ENCODE results near the gene RIMS3.
"Not testable (repeated sequence)": the region's sequence is repeated elsewhere in the genome, so short reads cannot be mapped to it uniquely, and the experiment has no call there.

RIMS3 gene

DNA sequence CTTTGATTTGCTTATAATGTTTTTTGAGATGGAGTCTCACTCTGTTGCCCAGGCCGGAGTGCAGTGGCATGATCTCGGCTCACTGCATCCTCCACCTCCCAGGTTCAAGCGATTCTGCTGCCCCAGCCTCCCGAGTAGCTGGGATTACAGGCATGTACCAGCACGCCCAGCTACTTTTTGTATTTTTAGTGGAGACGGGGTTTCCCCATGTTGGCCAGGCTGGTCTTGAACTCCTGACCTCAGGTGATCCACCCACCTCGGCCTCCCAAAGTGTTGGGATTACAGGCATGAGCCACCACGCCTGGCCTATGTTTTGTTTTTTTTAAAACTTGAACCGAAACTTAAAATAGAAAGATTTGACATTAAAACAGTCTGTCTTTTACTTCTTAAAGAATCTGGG, 37.3 kb upstream of the RIMS3 start:
- H3K4me3 ChIP-seq (ENCODE audit: low read length); H3K4me1 ChIP-seq (ENCODE audit: insufficient read depth, low read length); H3K27me3 ChIP-seq (ENCODE audit: insufficient read depth, low read length); H3K9me3 ChIP-seq (ENCODE audit: low read length); H2AFZ ChIP-seq (ENCODE audit: low read depth, low read length); H3K36me3 ChIP-seq (ENCODE audit: insufficient read depth, low read length): not testable (repeated sequence)

DNA sequence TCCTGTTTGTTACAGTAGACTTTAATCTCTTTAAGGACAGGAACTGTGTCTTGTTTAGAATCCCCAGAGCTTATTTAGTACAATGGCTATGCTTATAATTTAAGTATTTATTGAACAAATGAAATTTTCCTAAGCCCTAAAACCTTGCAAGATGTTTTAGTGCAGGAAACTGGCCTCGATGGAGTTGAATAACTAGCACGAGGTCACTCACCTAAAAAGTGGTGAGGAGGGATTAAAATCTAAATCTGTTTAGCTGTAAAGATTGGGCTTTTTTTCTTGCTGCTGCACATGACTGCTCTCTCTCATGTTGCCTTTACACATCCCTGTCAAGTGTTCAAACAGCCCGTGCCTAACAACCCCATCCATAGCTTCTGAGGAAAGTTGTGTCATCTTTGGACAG, 36.2 kb upstream of the RIMS3 start:
- Histone ChIP-seq H2AFZ (ENCODE audit: low read depth, low read length) (no peak overlapping the region), H3K36me3 (ENCODE audit: insufficient read depth, low read length) (no peaks in the 10 kb centered on the region), H3K27me3 (ENCODE audit: insufficient read depth, low read length) (no peaks in the 10 kb centered on the region), H3K4me1 (ENCODE audit: insufficient read depth, low read length) (no peaks in the 10 kb centered on the region), H3K4me3 (ENCODE audit: low read length) (no peak overlapping the region), H3K9me3 (ENCODE audit: low read length) (no peaks in the 10 kb centered on the region)

DNA sequence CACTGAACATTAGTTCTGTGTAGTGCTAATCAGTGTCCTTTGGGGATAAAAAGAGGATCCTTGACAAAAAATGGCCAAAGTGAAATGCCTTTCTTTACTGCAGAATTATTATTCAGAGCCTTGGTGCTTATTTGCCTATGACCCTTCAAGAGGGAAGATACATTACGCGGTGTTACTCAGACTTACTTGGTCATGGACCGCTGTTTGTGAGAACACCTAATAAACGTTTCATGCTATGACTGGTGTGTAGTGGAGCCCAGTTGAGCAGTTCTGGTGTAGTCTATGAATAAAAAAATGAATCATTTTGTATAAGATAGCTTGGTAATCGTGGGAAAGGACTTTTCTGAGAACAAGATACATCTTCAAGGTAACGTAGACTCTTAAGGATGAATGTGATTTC, 34.3 kb upstream of the RIMS3 start:
- H3K27me3 ChIP-seq (ENCODE audit: insufficient read depth, low read length), result no peaks in the 10 kb centered on the region
- no peak overlapping the region for H2AFZ ChIP-seq (ENCODE audit: low read depth, low read length)
- no peaks in the 10 kb centered on the region for H3K9me3 ChIP-seq (ENCODE audit: low read length)
- no peaks in the 10 kb centered on the region for H3K4me1 ChIP-seq (ENCODE audit: insufficient read depth, low read length)
- no peak overlapping the region for H3K4me3 ChIP-seq (ENCODE audit: low read length)
- H3K36me3 ChIP-seq (ENCODE audit: insufficient read depth, low read length), result no peaks in the 10 kb centered on the region

DNA sequence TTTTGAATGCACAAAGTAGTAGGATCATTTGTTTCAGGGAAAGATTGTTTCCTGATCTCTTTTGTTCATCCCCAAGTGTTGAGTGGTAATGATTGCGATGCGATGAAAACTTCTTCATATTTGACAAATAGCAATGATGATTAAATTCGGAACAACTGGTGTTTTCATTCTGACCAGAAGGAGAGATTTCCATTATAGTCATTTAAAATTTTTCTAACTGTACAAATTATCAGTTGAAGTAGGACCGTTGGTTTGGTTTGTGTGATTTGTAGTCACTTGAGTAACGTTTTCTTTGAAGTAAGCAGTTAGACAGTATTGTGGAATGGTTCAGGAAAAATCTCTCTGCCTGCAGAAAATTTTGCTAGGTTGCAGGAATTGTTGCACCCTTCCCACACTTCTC, 32.0 kb upstream of the RIMS3 start:
- no peak overlapping the region for H3K4me3 ChIP-seq (ENCODE audit: low read length)
- no peaks in the 10 kb centered on the region for H3K9me3 ChIP-seq (ENCODE audit: low read length)
- H3K4me1 ChIP-seq (ENCODE audit: insufficient read depth, low read length), result peaks cover 9% of the 10 kb centered on the region
- H2AFZ ChIP-seq (ENCODE audit: low read depth, low read length), result no peak overlapping the region
- H3K36me3 ChIP-seq (ENCODE audit: insufficient read depth, low read length), result no peaks in the 10 kb centered on the region
- no peaks in the 10 kb centered on the region for H3K27me3 ChIP-seq (ENCODE audit: insufficient read depth, low read length)

DNA sequence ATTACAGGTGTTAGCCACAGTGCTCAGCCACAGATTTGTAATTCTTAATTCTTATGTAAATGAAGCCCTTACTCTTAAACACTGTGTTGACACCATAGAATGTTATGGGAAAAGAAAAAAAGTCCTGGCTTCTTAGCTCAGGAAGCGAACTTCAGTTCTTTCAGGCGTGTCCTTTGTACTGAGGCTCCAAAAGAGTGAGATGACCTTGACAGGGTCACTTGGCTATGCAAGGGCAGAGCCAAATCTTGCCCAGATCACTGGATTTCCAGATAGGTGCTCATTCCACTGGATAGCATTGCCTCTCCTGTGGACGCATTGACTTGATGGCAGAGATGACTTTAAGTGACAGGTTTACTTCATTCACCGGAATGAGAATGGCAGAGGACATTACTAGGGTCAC, 30.8 kb upstream of the RIMS3 start:
- H3K36me3 ChIP-seq (ENCODE audit: insufficient read depth, low read length), result no peaks in the 10 kb centered on the region
- no peak overlapping the region for H2AFZ ChIP-seq (ENCODE audit: low read depth, low read length)
- H3K9me3 ChIP-seq (ENCODE audit: low read length), result no peaks in the 10 kb centered on the region
- peaks cover 9% of the 10 kb centered on the region for H3K4me1 ChIP-seq (ENCODE audit: insufficient read depth, low read length)
- H3K27me3 ChIP-seq (ENCODE audit: insufficient read depth, low read length), result no peaks in the 10 kb centered on the region
- H3K4me3 ChIP-seq (ENCODE audit: low read length), result no peak overlapping the region

DNA sequence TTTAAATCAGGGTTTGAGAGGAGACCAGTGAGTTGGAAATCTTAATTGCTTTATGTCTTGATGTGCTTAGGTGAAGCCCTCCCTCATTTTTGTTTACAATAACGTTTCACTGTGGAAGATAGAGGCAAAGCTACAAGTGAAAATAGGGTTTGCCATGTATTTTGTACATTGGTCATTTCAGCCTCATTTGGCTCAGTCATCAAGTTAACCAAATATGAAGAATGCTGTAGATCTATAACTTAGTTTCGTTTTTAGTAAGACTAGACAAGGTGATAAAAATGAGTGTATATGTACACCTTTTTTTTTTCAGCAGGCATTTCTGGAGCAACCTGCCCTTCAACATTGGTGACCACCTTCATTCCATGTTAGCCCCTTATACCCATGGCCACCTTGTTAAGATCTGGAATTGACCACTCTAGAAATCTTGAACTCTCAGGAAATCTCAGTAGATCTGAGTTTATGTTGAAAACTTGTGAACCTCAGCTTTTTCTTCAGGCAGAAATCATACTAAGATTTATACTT, 28.9 kb upstream of the RIMS3 start:
- no peak overlapping the region for H3K4me3 ChIP-seq (ENCODE audit: low read length)
- no peak overlapping the region for H2AFZ ChIP-seq (ENCODE audit: low read depth, low read length)
- no peaks in the 10 kb centered on the region for H3K9me3 ChIP-seq (ENCODE audit: low read length)
- H3K27me3 ChIP-seq (ENCODE audit: insufficient read depth, low read length), result no peaks in the 10 kb centered on the region
- H3K4me1 ChIP-seq (ENCODE audit: insufficient read depth, low read length), result peaks cover 17% of the 10 kb centered on the region
- peaks cover 3% of the 10 kb centered on the region for H3K36me3 ChIP-seq (ENCODE audit: insufficient read depth, low read length)

DNA sequence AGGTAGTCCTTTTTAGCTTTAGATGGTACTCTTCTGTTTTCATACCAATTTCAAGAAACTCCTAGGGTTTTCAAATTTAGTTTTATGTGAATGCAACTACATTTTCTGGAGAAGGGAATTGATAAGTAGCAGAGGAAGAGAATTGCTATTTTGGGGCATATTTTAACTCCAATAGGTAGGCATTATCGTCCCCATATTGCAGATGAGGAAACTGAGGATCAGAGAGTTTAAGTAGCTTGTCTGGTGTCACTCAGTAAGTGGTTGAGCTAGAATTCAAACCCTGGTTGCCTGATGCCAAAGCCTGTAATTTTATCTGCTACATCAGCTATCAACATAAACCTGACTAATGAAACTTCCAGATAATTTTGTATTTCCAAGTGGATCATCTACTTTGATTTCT, 27.9 kb upstream of the RIMS3 start:
- H3K4me1 ChIP-seq (ENCODE audit: insufficient read depth, low read length), result peaks cover 17% of the 10 kb centered on the region
- no peaks in the 10 kb centered on the region for H3K9me3 ChIP-seq (ENCODE audit: low read length)
- H2AFZ ChIP-seq (ENCODE audit: low read depth, low read length), result no peak overlapping the region
- H3K27me3 ChIP-seq (ENCODE audit: insufficient read depth, low read length), result no peaks in the 10 kb centered on the region
- peaks cover 3% of the 10 kb centered on the region for H3K36me3 ChIP-seq (ENCODE audit: insufficient read depth, low read length)
- H3K4me3 ChIP-seq (ENCODE audit: low read length), result peak overlapping the region; percentile 89

DNA sequence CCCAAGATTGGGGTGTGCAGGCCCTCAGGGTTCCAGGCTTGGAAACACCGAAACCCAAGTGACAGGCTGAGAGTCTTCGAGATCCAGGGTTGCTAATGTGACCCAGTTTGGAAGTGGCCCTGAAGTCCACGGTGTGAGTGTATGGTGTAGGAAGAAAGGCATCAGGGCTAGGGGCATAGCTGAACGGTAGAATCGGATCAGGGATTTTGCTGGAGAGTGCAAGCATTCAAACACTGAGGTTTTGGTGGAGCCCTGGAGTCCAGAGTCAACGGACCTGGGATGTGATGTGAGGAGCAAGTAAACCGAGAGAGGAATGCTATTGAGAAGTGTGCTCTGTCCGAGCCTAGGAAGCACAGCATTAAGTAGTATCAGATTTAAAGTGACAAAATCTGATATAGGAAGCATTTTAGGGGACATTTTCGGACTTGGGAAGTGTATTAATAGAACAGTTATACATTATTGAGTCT, 27.0 kb upstream of the RIMS3 start:
- no peak overlapping the region for H2AFZ ChIP-seq (ENCODE audit: low read depth, low read length)
- H3K36me3 ChIP-seq (ENCODE audit: insufficient read depth, low read length), result peaks cover 3% of the 10 kb centered on the region

DNA sequence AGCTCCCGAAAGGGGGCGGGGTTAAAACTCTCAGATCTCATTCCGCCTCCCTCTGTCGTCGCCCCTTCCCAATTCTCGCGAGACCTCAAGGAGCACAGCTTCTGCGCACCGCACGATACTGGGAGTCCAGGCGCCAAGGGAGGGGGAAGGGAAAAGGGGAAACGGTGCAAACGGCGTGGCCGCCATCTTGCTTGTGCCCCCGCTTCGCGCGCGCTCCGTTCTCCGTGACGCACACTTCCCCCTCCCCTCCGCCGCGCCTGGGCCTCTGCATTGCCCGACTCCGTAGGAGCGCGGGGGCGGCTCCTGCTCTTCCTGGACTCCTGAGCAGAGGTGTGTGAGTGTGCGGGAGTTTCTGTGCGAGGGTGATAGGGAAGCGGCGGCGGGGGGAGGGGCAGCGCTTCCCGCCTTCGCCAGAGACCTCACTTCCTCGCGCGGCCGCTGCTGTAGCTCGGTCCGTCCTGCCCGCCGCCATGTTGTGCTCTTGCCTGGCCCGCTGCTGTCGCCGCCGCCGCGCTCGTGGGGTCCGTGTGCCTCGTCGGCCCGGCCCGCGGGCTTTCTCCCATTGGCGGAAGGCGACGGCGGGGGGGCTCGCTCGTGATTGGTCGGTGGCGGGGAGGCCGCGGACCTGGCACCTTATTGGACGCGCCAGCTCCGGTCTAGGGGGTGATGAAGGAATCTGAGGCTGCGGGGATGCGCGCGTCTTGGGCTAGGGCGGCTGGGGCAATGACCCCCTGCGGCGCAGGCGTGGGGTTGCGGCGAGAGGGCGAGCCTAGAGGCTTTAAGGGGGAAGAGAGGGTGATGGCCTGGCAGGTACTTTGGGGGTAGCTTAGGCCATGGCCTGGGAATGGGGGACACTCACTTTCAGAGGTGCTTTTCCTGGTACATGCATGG, 26.3 kb upstream of the RIMS3 start, which contains the start of gene NFYC:
TSS of gene NFYC (plus strand) at position 167 of the 891 bp plus-strand sequence. CDS start 47,140 bp downstream, outside the sequence.
- H2AFZ ChIP-seq (ENCODE audit: low read depth, low read length), result peak within 1 kb of the TSS; percentile 71
- H3K4me1 ChIP-seq (ENCODE audit: insufficient read depth, low read length), result peaks cover 17% of the 10 kb centered on the region
- H3K27me3 ChIP-seq (ENCODE audit: insufficient read depth, low read length), result no peaks in the 10 kb centered on the region
- H3K9me3 ChIP-seq (ENCODE audit: low read length), result no peaks in the 10 kb centered on the region
- H3K36me3 ChIP-seq (ENCODE audit: insufficient read depth, low read length), result peaks cover 7% of the 10 kb centered on the region
- H3K4me3 ChIP-seq (ENCODE audit: low read length), result peak within 1 kb of the TSS; percentile 89

More for the DNA sequence above, 27.0 kb upstream of the RIMS3 start:
- Histone ChIP-seq H3K9me3 (ENCODE audit: low read length) (no peaks in the 10 kb centered on the region), H3K4me3 (ENCODE audit: low read length) (peak overlapping the region; percentile 89), H3K27me3 (ENCODE audit: insufficient read depth, low read length) (no peaks in the 10 kb centered on the region), H3K4me1 (ENCODE audit: insufficient read depth, low read length) (peaks cover 17% of the 10 kb centered on the region)

DNA sequence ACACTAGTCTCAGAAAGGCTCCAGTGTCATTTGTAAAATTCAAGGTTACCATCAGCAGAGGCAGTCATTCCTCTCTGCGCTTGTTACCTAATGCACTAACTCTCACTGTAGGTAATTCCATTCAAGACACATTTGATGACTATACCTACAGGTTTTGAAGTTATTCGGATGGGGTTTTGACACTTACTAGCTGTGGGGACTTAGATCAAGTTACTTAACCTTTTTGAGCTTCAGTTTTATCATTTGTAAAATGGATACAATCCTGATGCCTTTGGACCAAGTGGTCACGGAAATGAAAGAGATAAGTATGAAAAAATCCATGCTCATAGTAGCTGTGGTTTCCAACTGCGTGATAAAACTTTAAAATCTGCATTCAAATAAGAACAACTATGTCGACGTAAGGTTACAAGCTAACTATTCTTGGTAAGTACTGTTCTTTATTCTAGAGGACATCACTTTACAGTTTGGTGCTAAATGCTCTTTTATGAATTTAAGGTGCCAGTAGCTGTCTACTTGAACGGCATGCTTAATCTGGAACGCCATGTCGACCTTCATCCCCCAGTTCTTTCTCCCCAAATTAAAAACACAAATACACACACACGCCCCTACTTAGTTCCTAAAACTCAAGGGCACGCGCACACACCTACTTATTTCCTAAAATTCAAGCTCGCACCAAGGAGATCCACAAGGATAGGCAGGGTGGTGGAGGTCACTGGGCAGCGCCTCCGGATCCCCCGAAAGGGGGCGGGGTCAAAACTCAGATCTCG, 25.5 kb upstream of the RIMS3 start:
- H3K4me3 ChIP-seq (ENCODE audit: low read length), result peak overlapping the region; percentile 89
- H2AFZ ChIP-seq (ENCODE audit: low read depth, low read length), result no peak overlapping the region
- H3K27me3 ChIP-seq (ENCODE audit: insufficient read depth, low read length), result no peaks in the 10 kb centered on the region
- peaks cover 17% of the 10 kb centered on the region for H3K4me1 ChIP-seq (ENCODE audit: insufficient read depth, low read length)
- no peaks in the 10 kb centered on the region for H3K9me3 ChIP-seq (ENCODE audit: low read length)
- H3K36me3 ChIP-seq (ENCODE audit: insufficient read depth, low read length), result peaks cover 11% of the 10 kb centered on the region

DNA sequence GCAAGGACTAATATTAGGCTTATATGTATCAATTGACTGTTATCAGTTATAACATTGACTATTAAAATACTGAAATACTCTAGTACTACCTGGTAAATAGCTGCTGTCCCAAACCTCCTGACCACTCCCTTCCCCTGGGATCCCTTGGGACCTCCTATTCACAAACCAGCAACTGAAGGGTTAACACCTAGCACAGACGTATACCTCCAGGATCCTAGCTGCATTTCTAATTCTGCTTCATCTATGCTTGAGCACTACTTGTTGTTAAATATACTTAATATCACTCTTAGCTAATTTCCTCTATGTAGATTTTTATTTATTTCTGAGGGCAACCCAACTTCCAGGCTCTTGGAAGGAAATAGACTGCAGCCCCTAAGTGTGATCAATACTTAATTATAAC, 24.3 kb upstream of the RIMS3 start:
- H3K4me3 ChIP-seq (ENCODE audit: low read length), result no peak overlapping the region
- H2AFZ ChIP-seq (ENCODE audit: low read depth, low read length), result no peak overlapping the region

DNA sequence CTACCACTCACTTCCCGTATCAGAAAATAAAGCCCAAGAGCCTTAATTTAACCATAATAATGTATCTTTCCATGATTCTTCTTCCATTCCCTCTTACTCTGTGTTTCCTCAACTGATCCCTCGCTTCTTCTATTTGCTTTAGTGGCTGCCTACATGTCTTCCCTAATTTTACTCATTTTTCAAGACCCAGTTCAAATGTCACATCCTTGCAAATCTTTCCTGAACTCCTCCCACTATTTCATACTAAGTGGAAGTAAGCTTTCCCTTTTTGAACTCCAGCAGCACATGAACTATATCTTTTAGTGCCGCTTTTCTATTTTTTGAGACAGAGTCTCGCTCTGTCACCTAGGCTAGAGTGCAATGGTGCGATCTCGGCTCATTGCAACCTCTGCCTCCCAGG, 22.2 kb upstream of the RIMS3 start:
- Histone ChIP-seq H3K4me3 (ENCODE audit: low read length) (no peak overlapping the region), H3K36me3 (ENCODE audit: insufficient read depth, low read length) (peaks cover 11% of the 10 kb centered on the region), H3K9me3 (ENCODE audit: low read length) (no peaks in the 10 kb centered on the region), H3K4me1 (ENCODE audit: insufficient read depth, low read length) (peaks cover 7% of the 10 kb centered on the region), H3K27me3 (ENCODE audit: insufficient read depth, low read length) (no peaks in the 10 kb centered on the region), H2AFZ (ENCODE audit: low read depth, low read length) (no peak overlapping the region)

More for the DNA sequence above, 24.3 kb upstream of the RIMS3 start:
- H3K4me1 ChIP-seq (ENCODE audit: insufficient read depth, low read length), result peaks cover 17% of the 10 kb centered on the region
- H3K9me3 ChIP-seq (ENCODE audit: low read length), result no peaks in the 10 kb centered on the region
- peaks cover 11% of the 10 kb centered on the region for H3K36me3 ChIP-seq (ENCODE audit: insufficient read depth, low read length)
- H3K27me3 ChIP-seq (ENCODE audit: insufficient read depth, low read length), result no peaks in the 10 kb centered on the region

DNA sequence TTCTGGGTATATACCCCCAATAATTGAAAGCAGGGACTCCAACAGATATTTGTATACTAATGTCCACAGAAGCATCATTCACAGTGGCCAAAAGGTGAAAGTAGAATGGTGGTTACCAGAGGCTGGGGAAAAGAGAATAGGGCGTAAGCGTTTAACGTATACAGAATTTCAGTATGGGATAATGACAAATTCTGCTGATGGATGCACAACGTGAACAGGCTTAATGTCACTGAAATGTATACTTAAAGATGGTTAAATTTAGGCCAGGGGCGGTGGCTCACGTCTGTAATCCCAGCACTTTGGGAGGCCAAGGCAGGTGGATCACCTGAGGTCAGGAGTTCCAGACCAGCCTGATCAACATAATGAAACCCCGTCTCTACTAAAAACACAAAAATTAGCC, 21.6 kb upstream of the RIMS3 start:
- Histone ChIP-seq H3K4me1 (ENCODE audit: insufficient read depth, low read length) (peaks cover 7% of the 10 kb centered on the region), H3K27me3 (ENCODE audit: insufficient read depth, low read length) (no peaks in the 10 kb centered on the region), H2AFZ (ENCODE audit: low read depth, low read length) (no peak overlapping the region), H3K36me3 (ENCODE audit: insufficient read depth, low read length) (peaks cover 11% of the 10 kb centered on the region), H3K4me3 (ENCODE audit: low read length) (no peak overlapping the region), H3K9me3 (ENCODE audit: low read length) (no peaks in the 10 kb centered on the region)

Data from neuron (in vitro differentiated cells).